ENCODE measurements around the gene ZNF718.
"Not testable (repeated sequence)": the region's sequence is repeated elsewhere in the genome, so short reads cannot be mapped to it uniquely, and the experiment has no call there.

Gene ZNF718

GRCh38 chr4:124275-125081, at the start of gene ZNF718:
Gene ZNF718 (plus strand): TSS chr4:124501. CDS start chr4:124671, 170 bp downstream.
- DNase-seq = peak; percentile 95

- no peak for DNase-seq
These were observed 38.4 kb upstream of the ZNF718 start for GRCh38 chr4:85951-86350.

DNA sequence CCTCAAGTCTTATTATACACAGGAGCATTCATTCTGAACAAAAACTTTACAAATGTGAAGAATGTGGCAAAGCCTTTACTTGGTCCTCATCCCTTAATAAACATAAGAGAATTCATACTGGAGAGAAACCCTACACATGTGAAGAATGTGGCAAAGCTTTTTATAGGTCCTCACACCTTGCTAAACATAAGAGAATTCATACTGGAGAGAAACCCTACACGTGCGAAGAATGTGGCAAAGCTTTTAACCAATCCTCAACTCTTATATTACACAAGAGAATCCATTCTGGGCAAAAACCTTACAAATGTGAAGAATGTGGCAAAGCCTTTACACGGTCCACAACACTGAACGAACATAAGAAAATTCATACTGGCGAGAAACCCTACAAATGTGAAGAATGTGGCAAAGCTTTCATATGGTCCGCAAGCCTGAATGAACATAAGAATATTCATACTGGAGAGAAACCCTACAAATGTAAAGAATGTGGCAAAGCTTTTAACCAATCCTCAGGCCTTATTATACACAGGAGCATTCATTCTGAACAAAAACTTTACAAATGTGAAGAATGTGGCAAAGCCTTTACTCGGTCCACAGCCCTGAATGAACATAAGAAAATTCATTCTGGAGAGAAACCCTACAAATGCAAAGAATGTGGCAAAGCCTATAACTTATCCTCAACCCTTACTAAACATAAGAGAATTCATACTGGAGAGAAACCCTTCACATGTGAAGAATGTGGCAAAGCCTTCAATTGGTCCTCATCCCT, 37.6 kb upstream of the ZNF718 start:
- not testable (repeated sequence) for DNase-seq

DNA sequence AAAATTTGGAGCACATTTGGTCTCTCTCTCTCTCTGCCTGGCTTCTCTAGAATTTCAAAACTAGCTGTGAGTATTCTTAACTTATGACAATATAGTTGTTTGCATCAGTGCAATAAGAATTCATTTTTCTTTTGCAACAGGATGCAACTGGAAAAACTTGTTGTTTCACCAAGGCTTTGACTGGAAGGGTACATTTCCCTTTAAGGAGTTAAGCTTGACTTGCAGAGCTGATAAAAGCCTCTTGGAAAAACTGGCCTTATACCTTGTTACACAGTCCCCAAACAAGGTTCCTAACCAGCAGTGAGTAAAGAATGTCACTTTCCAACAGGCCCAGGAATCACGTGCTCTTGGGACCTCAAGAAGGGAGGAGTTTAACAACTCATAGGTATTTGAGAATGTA, 25.9 kb upstream of the ZNF718 start:
- DNase-seq = no peak

GRCh38 chr4:99863-100262, 24.4 kb upstream of the ZNF718 start:
- no peak for DNase-seq

GRCh38 chr4:107083-107443, 17.2 kb upstream of the ZNF718 start:
- no peak for DNase-seq

DNA sequence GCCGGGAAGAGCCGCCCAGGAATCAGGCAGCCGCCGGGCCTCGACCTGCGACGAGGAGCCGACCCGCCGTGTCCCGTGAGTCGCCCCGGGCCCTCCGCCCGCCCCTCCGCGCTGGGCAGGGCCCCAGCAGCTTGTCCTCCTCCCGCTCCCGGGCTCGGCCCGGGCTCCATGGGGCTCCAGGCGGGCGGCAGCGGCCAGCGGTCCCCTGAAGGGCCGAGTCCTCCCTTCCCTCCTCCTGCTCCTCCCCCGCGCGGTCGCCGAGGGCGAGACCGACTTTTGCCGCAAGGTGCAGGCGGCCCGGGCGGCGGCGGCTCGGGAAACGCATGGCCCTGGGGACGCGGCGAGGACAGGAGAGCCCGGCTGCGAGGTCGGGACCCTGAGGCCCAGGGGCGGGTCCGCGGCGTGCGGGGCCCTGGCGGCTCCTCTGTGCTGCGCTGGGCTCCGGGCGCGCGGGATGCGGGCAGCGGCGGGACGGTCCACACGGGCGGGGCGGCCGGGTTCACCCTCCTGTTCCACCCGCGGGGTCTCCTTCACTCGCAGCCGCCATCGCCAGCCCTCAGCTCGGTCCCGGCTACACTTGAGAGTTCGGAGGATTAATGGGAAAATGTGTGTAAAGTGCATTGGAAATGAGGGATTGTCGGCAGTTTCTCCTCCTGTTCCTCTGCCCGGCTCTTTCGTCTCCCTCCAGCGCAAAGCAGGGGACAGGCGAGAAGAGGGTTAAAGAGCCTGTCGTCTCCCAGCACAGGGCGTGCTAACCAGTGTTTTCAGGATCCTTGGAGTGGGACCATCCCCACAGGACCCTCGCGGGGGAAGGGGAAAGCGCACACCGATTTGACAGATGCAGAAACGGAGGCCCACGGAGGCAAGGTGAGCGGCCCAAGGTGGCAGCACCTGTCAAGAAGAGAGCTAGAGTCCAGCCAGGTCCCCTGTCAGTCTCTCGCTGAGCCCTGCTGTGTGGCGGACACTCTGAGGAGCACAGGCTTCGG, 16.6 kb upstream of the ZNF718 start:
- no peak for DNase-seq

- DNase-seq = no peak
These were observed 11.5 kb upstream of the ZNF718 start for GRCh38 chr4:112771-113170.

DNA sequence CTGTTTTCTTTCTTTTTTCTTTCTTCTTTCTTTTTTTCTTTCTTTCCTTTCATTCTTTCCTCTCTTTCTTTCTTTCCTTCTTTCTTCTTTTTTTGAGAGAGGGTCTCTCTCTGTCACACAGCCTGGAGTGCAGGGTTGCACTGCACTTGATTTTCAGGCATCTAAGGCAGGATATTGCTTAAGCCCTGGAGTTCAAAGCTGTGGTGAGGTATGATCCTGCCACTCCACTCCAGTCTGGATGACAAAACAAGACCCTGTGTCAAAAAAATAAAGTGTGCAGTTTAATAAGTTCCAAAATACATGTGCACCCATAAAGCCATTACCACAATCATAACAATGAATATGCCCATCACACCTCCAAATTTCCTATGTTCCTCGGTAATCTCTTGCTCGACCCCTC, 10.6 kb upstream of the ZNF718 start:
- no peak for DNase-seq

DNA sequence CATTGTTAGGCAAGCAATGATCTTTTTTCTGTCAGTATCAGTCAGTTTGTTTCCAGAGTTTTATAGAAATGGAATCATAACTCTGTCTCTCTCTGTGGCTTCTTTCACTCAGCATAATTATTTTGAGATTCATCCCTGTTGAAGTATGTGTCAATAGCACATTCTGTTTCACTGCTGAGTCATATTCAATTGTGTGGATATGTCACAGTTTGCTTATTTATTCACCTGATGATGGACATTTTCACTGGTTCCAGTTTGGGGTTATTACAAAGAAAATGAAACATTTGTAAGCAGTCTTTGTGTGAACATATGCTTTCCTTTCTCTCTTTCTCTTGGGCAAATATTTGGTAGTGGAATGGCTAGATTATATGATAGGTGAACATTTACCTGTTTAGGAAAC, 10.2 kb upstream of the ZNF718 start:
- no peak for DNase-seq

GRCh38 chr4:116499-116898, 7.8 kb upstream of the ZNF718 start:
- no peak for DNase-seq

- no peak for DNase-seq
These were observed 3.7 kb upstream of the ZNF718 start for GRCh38 chr4:120616-121015.

DNA sequence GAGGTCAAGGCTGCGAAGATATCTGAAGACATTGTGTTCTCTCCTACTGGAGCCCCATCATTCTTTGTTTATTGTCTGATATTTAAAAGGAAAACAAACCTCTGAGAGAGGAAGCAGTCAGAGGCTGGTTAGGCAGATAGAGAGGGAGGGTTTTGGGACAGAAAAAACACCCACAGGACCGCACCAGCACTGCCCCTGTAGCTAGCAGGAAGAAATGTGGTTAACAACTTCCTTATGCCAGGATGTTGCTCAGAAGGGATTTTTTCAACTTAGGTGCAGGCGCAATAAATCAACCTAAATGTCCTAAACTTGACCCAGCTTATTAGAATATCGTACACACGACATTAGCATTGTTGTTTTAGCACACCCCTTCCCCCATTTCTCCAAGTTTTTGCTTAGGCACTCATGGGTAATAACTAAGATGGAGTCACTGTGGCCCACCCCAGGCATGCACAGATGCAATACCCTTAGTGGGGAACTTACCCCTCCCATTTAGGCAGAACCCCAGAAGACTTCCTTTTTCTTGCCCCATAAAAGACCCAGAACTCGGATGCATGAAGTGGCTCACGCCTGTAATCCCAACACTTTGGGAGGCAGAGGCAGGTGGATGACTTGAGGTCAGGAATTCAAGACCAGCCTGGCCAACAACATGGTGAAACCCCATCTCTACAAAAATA, 2.8 kb upstream of the ZNF718 start:
- no peak for DNase-seq

- not testable (repeated sequence) for DNase-seq
These were observed 403 bp upstream of the ZNF718 start for GRCh38 chr4:123922-124274.

DNA sequence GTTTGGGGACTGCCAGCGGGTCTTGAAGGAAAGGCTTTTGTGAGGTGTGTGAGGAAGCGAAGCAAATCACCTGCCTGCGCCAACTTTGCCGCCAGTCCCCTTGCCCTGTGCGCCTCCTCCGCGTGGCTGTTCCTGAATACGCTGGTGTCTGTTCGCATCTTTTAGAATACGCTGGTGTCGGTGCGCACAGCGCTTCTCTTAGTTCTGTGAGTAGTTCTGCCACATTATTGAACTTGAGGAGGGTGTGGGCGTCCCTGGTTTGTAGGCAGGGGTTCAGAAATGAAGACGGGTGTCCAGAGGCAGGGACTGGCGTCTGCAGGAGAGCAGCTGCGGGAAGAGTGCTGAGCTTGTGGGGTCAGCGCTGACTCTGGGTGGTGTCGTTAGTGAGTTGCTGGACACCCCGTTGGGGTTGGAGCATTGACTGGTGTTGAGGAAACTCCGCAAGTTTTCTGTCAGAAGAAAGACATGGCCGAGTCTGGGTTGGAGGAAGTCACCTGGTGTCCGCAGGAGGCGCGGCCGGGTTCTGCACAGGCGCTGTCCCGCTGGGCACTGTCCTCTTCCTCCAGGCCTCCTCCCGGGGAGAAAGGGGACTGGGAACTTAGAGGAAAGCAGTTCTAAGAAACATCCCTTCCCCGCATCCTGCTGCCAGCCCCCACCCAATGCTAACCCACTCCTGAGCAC, 930 bp downstream of the ZNF718 start:
- DNase-seq = no peak

GRCh38 chr4:125833-126232, 1.5 kb downstream of the ZNF718 start:
- DNase-seq = no peak

DNA sequence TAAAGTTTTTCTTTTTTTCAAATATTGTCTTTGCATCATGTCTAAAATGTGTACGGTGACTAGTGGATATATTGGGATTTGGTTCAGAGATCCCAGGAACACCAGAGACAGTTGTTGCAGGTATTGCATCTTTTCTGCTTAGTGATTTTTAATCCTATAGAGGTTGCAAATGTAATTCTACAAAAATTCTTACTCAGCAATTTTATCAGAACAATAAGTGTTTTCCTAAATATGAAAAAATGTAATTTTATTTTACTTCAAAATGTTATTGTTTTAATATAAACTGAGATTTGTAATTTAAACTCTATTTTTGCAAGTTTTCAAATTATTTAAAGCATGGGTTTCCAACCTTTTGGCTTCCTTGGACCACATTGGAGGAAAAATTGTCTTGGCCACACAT, 8.2 kb downstream of the ZNF718 start:
- DNase-seq = no peak

DNA sequence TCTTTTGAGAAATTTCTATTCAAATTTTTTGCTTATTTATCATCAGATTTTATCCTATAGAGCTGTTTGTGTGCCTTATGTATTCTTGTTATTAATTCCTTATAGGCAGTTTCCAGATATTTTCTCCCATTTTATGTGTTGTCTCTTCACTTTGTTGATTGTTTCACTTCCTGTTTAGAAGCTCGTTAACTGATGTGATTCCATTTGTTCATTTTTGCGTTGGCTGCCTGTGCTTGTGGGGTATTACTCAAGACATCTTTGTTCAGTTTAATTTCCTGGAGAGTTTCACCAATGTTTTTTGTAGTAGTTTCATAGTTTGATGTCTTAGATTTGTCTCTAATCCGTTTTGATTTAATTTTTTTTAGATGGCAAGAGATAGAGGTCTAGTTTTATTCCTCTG, 14.6 kb downstream of the ZNF718 start:
- no peak for DNase-seq

DNA sequence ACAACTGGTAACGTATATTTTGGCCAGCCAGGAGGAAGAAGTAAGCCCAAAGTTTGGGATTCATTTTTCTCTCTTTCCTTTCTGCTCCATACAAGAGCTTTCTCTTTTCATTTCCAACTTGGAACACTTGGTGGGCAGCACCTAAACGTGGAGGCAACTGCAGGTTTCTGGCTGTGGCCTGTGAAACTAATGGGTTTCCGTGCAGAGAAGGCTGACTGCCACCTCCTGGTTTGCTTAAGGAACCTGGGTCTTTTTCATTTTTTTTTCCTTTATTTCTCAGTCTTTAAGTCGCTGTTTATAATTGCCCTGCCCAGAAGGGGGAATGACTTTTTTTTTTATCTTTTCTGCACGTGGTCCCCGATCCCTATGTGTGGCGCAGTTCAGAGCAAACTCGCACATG, 15.4 kb downstream of the ZNF718 start:
- no peak for DNase-seq

DNA sequence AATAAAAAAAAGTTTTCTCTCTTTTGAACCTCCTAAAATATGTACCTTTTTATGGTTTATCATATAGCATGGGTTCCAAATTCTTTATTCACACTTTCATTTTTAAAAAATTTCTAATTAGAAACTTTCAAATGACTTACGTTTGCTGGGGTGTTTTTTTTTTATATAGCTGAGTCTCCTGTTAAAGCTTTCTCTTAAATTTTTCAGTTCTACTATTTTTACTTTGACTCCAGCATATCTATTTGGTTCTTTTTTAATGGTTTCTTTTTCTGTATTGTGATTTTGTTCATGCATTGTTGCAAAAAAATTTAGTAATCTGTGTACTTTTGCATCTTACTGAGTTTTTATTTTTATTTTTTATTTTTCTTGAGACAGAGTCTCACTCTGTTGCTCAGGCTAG, 22.3 kb downstream of the ZNF718 start:
- DNase-seq = no peak

GRCh38 chr4:147233-147632, 22.9 kb downstream of the ZNF718 start:
- DNase-seq = no peak

Measured in amniotic stem cell (primary cell).